HUES48 (cell line): Measurements from ENCODE around the gene RGMA.

Source experiments
- H3K27ac ChIP-seq: one replicate; pipeline ENCODE4 v1.7.0; 2013; ENCODE audit warnings: low read depth, low read length, inconsistent platforms
- H3K27me3 ChIP-seq: 2 replicates; pipeline ENCODE4 v1.6.1; 2013; ENCODE audit warnings: mild to moderate bottlenecking, low read length; ENCODE audit not compliant: control insufficient read depth, insufficient read depth
- H3K36me3 ChIP-seq: 2 replicates; pipeline ENCODE4 v1.6.1; 2013; ENCODE audit warnings: low read length; ENCODE audit not compliant: control insufficient read depth, insufficient read depth
- H3K4me1 ChIP-seq: 2 replicates; pipeline ENCODE4 v1.6.1; 2013; ENCODE audit warnings: mild to moderate bottlenecking, low read length; ENCODE audit not compliant: control insufficient read depth, insufficient read depth
- H3K4me3 ChIP-seq: 2 replicates; pipeline ENCODE4 v1.5.1; 2013; ENCODE audit warnings: mild to moderate bottlenecking, low read depth, low read length
- H3K9ac ChIP-seq: 2 replicates; pipeline ENCODE4 v1.6.1; 2013; ENCODE audit warnings: mild to moderate bottlenecking, low read depth, low read length, moderate library complexity
- H3K9me3 ChIP-seq: 2 replicates; pipeline ENCODE4 v1.6.1; 2013; ENCODE audit warnings: low read length; ENCODE audit not compliant: control insufficient read depth, insufficient read depth

The RGMA gene

DNA sequence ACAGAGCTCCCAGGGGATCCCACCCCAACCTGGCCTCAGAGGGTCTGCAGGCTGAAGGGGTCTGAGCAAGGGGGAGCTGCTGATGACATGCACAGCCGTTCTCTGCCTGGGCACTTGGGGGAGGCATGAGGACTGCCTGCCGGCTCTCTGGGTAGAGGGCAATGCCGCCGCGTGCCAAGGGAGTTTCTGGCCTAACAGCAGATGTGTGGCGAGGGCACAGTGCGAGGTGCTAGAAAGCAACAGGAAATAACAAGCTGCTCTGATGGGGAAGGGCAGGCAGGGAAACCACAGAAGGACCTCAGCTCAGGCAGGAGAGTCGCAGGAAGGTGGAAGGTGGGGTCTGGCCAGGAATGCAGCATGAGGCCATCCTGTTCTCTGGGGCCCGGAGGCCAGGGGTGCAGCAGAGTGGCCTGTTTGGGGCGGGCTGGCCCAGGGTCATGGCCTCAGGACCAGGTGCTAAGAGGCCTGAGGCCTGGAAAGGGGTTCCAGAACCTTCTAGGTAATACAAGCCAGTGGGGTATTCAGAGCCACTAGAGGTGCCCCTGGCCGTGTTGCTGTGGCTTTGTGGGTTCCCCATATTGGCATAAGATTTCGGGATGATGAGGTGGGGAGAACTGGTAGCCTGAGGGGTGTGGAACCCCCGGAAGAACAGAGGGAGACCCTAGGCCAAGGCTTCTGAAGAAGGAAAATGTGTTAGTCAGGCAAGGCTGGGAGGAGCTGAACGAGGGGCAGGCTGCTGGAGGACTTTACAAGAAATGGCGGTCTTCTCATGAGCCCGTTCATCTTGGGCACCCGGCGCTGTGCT is 41.2 kb downstream of the RGMA start:
- Histone ChIP-seq H3K36me3 (peaks cover 90% of the 10 kb centered on the region), H3K4me1 (no peaks in the 10 kb centered on the region), H3K9ac (no peak overlapping the region), H3K27me3 (no peaks in the 10 kb centered on the region), H3K27ac (no peak overlapping the region), H3K4me3 (no peak overlapping the region), H3K9me3 (no peaks in the 10 kb centered on the region)

DNA sequence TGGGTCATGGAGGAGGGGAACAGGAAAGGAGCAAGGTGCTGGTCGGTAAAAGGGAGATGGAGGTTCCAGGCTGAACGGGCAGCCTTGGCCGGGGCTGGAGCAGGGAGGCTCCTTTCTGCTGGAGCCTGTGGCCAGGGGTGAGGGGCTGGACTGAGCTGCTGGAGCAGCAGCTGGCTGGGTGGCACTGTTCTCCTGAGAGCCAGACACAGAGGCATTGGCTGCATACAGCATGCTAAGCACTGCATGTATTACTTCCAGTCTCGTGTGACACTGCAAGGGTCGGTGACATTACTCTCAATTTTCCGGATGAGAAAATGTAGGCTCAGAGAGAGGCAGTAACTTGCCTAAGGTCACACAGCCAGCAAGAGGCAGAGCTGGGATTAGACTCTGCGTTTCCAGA is 42.3 kb downstream of the RGMA start:
- H3K27ac ChIP-seq: no peak overlapping the region
- H3K9ac ChIP-seq: no peak overlapping the region
- peaks cover 79% of the 10 kb centered on the region for H3K36me3 ChIP-seq
- H3K4me3 ChIP-seq: no peak overlapping the region
- no peaks in the 10 kb centered on the region for H3K27me3 ChIP-seq
- no peaks in the 10 kb centered on the region for H3K4me1 ChIP-seq
- H3K9me3 ChIP-seq: no peaks in the 10 kb centered on the region

DNA sequence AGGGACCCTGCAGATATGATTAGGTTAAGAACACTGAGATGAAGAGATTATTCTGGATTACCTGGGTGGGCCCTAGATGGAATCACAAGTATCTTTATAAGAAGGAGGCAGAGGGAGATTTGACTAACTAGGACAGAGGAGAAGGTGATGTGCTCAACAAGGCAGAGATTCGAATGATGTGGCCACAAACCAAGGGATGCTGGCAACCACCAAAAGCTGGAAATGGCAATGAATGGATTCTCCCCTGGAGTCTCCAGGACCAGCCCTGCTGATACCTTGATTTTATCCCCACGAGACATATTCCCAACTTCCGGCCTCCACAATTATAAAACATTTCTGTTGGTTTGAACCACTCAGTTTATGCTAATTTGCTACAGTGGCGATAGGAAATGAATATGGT is 42.9 kb downstream of the RGMA start:
- Histone ChIP-seq H3K27me3 (no peaks in the 10 kb centered on the region), H3K36me3 (peaks cover 73% of the 10 kb centered on the region), H3K27ac (no peak overlapping the region), H3K9me3 (no peaks in the 10 kb centered on the region), H3K4me3 (no peak overlapping the region), H3K4me1 (no peaks in the 10 kb centered on the region), H3K9ac (no peak overlapping the region)

DNA sequence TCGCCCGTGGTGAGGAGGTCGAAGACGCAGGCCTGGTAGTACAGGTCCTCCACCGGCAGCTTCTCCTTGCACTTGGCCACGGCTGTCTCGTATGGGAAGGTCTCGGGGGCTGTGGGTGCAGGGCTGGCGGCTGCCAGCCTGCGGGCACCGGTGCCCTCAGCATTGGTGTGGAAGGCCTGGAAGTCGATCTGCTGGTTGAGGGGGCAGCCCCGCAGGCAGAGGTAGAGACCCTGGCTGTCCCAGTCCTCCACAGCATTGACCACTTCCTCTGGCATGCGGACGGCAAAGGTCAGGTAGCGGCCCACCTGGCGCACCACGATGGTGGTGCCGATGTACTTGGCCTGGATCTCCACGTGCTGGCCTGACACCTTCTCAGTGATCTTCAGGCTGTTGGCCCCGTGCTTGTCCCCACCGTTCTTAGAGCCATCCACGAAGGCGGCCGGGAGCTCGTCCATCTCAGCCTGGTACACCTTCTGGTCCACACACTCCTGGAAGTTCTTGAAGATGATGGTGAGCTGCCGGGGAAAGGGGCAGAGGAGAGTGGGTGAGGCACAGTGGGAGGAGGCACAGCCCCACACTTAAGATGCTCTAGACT is 43.7 kb downstream of the RGMA start:
- H3K4me1 ChIP-seq: no peaks in the 10 kb centered on the region
- peaks cover 65% of the 10 kb centered on the region for H3K36me3 ChIP-seq
- H3K27ac ChIP-seq: no peak overlapping the region

DNA sequence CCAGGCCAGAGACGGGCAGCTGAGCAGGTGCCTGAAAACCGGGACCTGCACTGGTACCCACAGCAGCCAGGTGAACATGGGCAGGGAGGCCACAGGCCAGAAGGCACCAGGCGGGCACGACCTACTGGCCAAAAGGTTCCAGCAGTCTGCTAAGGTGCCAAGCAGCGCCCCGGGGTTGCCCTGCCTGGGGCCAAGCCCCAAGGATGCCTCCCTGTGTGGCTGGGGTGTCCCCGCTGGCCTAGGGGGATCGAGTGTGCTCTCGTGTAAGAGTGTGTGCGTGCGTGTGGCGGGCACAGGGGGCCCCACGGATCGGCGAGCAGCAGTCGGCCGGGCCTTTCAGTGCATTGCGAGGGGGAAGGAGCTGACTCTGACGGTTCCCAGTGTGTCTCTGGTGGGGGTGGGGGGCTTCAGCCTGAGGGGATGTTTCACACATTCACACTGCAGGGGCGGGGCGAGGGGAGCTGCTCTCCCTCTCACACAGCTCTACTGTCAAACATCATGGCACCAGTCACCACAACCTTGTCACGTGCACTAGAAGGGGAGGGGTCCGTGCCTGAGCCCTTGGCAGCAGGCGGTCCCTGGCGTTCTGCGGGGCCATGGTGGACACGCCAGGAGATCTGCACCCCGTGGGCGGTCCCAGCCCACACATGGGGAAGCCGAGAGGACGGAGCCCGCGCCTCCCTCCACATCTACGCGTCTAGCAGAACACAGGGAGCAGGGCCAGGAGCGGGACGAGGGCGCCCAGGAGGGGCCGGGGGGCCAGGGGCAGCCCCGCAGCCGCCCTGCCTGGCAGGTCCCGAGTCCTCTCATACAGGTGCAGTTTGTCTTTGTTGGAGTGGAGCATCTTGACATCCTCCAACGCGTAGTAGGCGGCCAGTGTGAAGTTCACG is 44.5 kb downstream of the RGMA start:
- Histone ChIP-seq H3K27me3 (no peaks in the 10 kb centered on the region), H3K9me3 (no peaks in the 10 kb centered on the region), H3K27ac (no peak overlapping the region), H3K9ac (no peak overlapping the region), H3K4me1 (no peaks in the 10 kb centered on the region), H3K36me3 (peaks cover 57% of the 10 kb centered on the region), H3K4me3 (no peak overlapping the region)

More for the DNA sequence above, 43.7 kb downstream of the RGMA start:
- no peak overlapping the region for H3K9ac ChIP-seq
- no peaks in the 10 kb centered on the region for H3K9me3 ChIP-seq
- no peak overlapping the region for H3K4me3 ChIP-seq
- no peaks in the 10 kb centered on the region for H3K27me3 ChIP-seq

GRCh38 chr15:93043621-93044300 is 45.2 kb downstream of the RGMA start:
- Histone ChIP-seq H3K36me3 (peaks cover 49% of the 10 kb centered on the region), H3K9ac (no peak overlapping the region), H3K4me3 (no peak overlapping the region), H3K9me3 (no peaks in the 10 kb centered on the region), H3K4me1 (no peaks in the 10 kb centered on the region), H3K27ac (no peak overlapping the region), H3K27me3 (no peaks in the 10 kb centered on the region)

- Histone ChIP-seq H3K9me3 (no peaks in the 10 kb centered on the region), H3K36me3 (peaks cover 40% of the 10 kb centered on the region), H3K4me1 (no peaks in the 10 kb centered on the region), H3K4me3 (no peak overlapping the region), H3K27me3 (no peaks in the 10 kb centered on the region), H3K9ac (no peak overlapping the region), H3K27ac (no peak overlapping the region)
Observed at GRCh38 chr15:93042691-93043378, 46.2 kb downstream of the RGMA start.

- Histone ChIP-seq H3K27me3 (no peaks in the 10 kb centered on the region), H3K4me1 (no peaks in the 10 kb centered on the region), H3K9ac (no peak overlapping the region), H3K27ac (no peak overlapping the region), H3K9me3 (no peaks in the 10 kb centered on the region), H3K4me3 (no peak overlapping the region), H3K36me3 (peaks cover 35% of the 10 kb centered on the region)
Observed at GRCh38 chr15:93042211-93042610, 46.8 kb downstream of the RGMA start.

GRCh38 chr15:93041159-93041547 is 47.9 kb downstream of the RGMA start:
- H3K36me3 ChIP-seq: peaks cover 25% of the 10 kb centered on the region
- no peak overlapping the region for H3K9ac ChIP-seq
- no peaks in the 10 kb centered on the region for H3K27me3 ChIP-seq
- no peaks in the 10 kb centered on the region for H3K4me1 ChIP-seq
- H3K9me3 ChIP-seq: no peaks in the 10 kb centered on the region
- no peak overlapping the region for H3K4me3 ChIP-seq
- H3K27ac ChIP-seq: no peak overlapping the region
